ENCODE data around the gene NEUROD6.

Gene NEUROD6

GRCh38 chr7:31336202-31337001 is 4.1 kb downstream of the NEUROD6 start:
- no peak for DNase-seq (ENCODE audit: low read depth, low spot score)
- H3K4me3 ChIP-seq (ENCODE audit: low read depth, low read length): no peak overlapping the region
- CTCF ChIA-PET: no interaction called here
- POLR2A ChIA-PET: no interaction called here
- no peak for TF ChIP-seq CTCF (IDR thresholded peaks at IDR 0.05; ENCODE audit: insufficient read depth, low read length, missing control alignments)

- ChIA-PET POLR2A (no interaction called here), CTCF (no interaction called here)
- DNase-seq (ENCODE audit: low read depth, low spot score): no peak
- no peak overlapping the region for H3K4me3 ChIP-seq (ENCODE audit: low read depth, low read length)
- TF ChIP-seq CTCF (IDR thresholded peaks at IDR 0.05; ENCODE audit: insufficient read depth, low read length, missing control alignments): no peak
Measured at GRCh38 chr7:31335884-31336201, 4.7 kb downstream of the NEUROD6 start.

GRCh38 chr7:31335161-31335856 is 5.2 kb downstream of the NEUROD6 start:
- no peak for TF ChIP-seq CTCF (IDR thresholded peaks at IDR 0.05; ENCODE audit: insufficient read depth, low read length, missing control alignments)
- no peak overlapping the region for H3K4me3 ChIP-seq (ENCODE audit: low read depth, low read length)
- ChIA-PET CTCF (no interaction called here), POLR2A (no interaction called here)
- DNase-seq (ENCODE audit: low read depth, low spot score): no peak

- H3K4me3 ChIP-seq (ENCODE audit: low read depth, low read length): no peak overlapping the region
- DNase-seq (ENCODE audit: low read depth, low spot score): no peak
- TF ChIP-seq CTCF (IDR thresholded peaks at IDR 0.05; ENCODE audit: insufficient read depth, low read length, missing control alignments): no peak
- POLR2A ChIA-PET: no interaction called here
- CTCF ChIA-PET: no interaction called here
Measured at GRCh38 chr7:31333291-31333690, 7.2 kb downstream of the NEUROD6 start.

GRCh38 chr7:31327071-31327470 is 13.5 kb downstream of the NEUROD6 start:
- H3K4me3 ChIP-seq (ENCODE audit: low read depth, low read length): no peak overlapping the region
- ChIA-PET POLR2A (no interaction called here), CTCF (no interaction called here)
- no peak for DNase-seq (ENCODE audit: low read depth, low spot score)
- TF ChIP-seq CTCF (IDR thresholded peaks at IDR 0.05; ENCODE audit: insufficient read depth, low read length, missing control alignments): no peak

GRCh38 chr7:31326416-31326815 is 14.1 kb downstream of the NEUROD6 start:
- CTCF ChIA-PET: no interaction called here
- H3K4me3 ChIP-seq (ENCODE audit: low read depth, low read length): no peak overlapping the region
- TF ChIP-seq CTCF (IDR thresholded peaks at IDR 0.05; ENCODE audit: insufficient read depth, low read length, missing control alignments): no peak
- no peak for DNase-seq (ENCODE audit: low read depth, low spot score)
- POLR2A ChIA-PET: no interaction called here

Measured in AG04449 (cell line).